ENCODE results near the gene SCNN1G. TPM values are rescaled to one million over a fixed set of nuclear protein-coding genes. Genes with fewer than 3 reads are reported as not detected.

SCNN1G gene
- polyA plus RNA-seq, 1 experiment = not detected

DNA sequence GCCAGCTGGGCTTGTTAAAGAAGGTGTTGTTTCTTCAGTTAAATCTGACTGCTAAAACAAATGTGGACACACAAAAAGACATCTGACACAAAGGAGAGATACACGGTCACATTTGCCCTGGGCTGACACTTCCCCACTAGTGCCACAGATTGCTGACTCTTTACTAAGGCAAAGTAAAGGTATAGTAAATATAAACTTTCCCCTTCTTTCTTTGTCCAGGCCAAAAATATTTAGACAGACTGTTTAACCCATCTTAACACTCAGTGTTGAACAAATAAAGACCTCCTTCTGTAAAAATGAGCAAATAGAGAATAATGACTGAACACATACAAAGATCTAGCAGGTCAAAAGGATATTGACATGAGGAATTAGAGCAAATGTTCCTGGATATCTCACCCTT lies 58.4 kb downstream of the SCNN1G start:
- Histone ChIP-seq H3K4me3 (ENCODE audit: low read depth, low read length) (no peak overlapping the region), H3K27me3 (ENCODE audit: control insufficient read depth, insufficient read depth, low read length) (no peaks in the 10 kb centered on the region), H3K36me3 (ENCODE audit: control insufficient read depth, insufficient read depth, low read length) (no peaks in the 10 kb centered on the region)
- TF ChIP-seq, protein P1, sequence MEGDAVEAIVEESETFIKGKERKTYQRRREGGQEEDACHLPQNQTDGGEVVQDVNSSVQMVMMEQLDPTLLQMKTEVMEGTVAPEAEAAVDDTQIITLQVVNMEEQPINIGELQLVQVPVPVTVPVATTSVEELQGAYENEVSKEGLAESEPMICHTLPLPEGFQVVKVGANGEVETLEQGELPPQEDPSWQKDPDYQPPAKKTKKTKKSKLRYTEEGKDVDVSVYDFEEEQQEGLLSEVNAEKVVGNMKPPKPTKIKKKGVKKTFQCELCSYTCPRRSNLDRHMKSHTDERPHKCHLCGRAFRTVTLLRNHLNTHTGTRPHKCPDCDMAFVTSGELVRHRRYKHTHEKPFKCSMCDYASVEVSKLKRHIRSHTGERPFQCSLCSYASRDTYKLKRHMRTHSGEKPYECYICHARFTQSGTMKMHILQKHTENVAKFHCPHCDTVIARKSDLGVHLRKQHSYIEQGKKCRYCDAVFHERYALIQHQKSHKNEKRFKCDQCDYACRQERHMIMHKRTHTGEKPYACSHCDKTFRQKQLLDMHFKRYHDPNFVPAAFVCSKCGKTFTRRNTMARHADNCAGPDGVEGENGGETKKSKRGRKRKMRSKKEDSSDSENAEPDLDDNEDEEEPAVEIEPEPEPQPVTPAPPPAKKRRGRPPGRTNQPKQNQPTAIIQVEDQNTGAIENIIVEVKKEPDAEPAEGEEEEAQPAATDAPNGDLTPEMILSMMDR (IDR thresholded peaks at IDR 0.05; ENCODE audit: insufficient read depth, low read depth, low read length) = no peak
- no peak for DNase-seq (ENCODE audit: low read depth)
- CTCF ChIA-PET = no interaction called here
- POLR2A ChIA-PET = no interaction called here

- POLR2A ChIA-PET = no interaction called here
- Histone ChIP-seq H3K27me3 (ENCODE audit: control insufficient read depth, insufficient read depth, low read length) (no peaks in the 10 kb centered on the region), H3K36me3 (ENCODE audit: control insufficient read depth, insufficient read depth, low read length) (no peaks in the 10 kb centered on the region), H3K4me3 (ENCODE audit: low read depth, low read length) (no peak overlapping the region)
- TF ChIP-seq, protein P1 (IDR thresholded peaks at IDR 0.05; ENCODE audit: insufficient read depth, low read depth, low read length) = no peak
- no peak for DNase-seq (ENCODE audit: low read depth)
- CTCF ChIA-PET = no interaction called here
These were observed 61.6 kb downstream of the SCNN1G start for GRCh38 chr16:23244122-23244521.

- H3K36me3 ChIP-seq (ENCODE audit: control insufficient read depth, insufficient read depth, low read length) = no peaks in the 10 kb centered on the region
- ChIA-PET POLR2A (no interaction called here), CTCF (no interaction called here)
- DNase-seq (ENCODE audit: low read depth) = no peak
- H3K27me3 ChIP-seq (ENCODE audit: control insufficient read depth, insufficient read depth, low read length) = no peaks in the 10 kb centered on the region
- H3K4me3 ChIP-seq (ENCODE audit: low read depth, low read length) = no peak overlapping the region
- TF ChIP-seq, protein P1 (IDR thresholded peaks at IDR 0.05; ENCODE audit: insufficient read depth, low read depth, low read length) = no peak
These were observed 62.7 kb downstream of the SCNN1G start for GRCh38 chr16:23245268-23245667.

- DNase-seq (ENCODE audit: low read depth) = no peak
- Histone ChIP-seq H3K4me3 (ENCODE audit: low read depth, low read length) (no peak overlapping the region), H3K27me3 (ENCODE audit: control insufficient read depth, insufficient read depth, low read length) (no peaks in the 10 kb centered on the region), H3K36me3 (ENCODE audit: control insufficient read depth, insufficient read depth, low read length) (no peaks in the 10 kb centered on the region)
- POLR2A ChIA-PET = no interaction called here
- CTCF ChIA-PET = interaction anchor here (0.7 kb wide), 1 partner anchor 341 kb away, joined by 3 read pairs; no protein-coding TSS in a partner anchor
- TF ChIP-seq, protein P1 (IDR thresholded peaks at IDR 0.05; ENCODE audit: insufficient read depth, low read depth, low read length) = no peak
These were observed 66.0 kb downstream of the SCNN1G start for GRCh38 chr16:23248261-23249194.

DNA sequence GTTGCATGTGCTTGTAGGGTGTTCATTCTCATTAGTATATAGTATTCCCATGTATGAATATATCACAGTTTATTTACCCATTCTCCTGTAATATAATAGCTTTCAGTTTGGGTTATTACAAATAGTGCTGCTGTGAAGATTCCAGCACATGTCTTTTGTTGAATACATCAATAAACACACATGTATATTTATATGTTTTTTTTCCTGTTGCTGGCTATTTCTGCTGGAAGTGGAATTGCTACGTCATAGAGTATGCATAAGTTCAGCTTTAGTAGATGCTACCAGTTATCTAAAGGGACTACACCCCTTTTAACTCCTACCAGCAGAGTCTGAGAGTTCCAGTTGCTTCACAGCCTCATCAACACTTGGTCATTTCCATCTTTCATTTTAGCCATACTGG lies 67.3 kb downstream of the SCNN1G start:
- CTCF ChIA-PET = no interaction called here
- Histone ChIP-seq H3K27me3 (ENCODE audit: control insufficient read depth, insufficient read depth, low read length) (no peaks in the 10 kb centered on the region), H3K36me3 (ENCODE audit: control insufficient read depth, insufficient read depth, low read length) (no peaks in the 10 kb centered on the region), H3K4me3 (ENCODE audit: low read depth, low read length) (no peak overlapping the region)
- TF ChIP-seq, protein P1 (IDR thresholded peaks at IDR 0.05; ENCODE audit: insufficient read depth, low read depth, low read length) = no peak
- POLR2A ChIA-PET = no interaction called here
- no peak for DNase-seq (ENCODE audit: low read depth)
